ENCODE results near the gene AMACR. TPM values are rescaled to one million over a fixed set of nuclear protein-coding genes. Genes with fewer than 3 reads are reported as not detected.
A peak's percentile ranks its signal among the peaks of the same experiment; 100 is the strongest.
"Not testable (repeated sequence)": the region's sequence is repeated elsewhere in the genome, so short reads cannot be mapped to it uniquely, and the experiment has no call there.

Gene AMACR
- total and polyA plus RNA-seq, 7 experiments from 2014 or later: 2.7 to 12.0 (median 8.2) TPM

DNA sequence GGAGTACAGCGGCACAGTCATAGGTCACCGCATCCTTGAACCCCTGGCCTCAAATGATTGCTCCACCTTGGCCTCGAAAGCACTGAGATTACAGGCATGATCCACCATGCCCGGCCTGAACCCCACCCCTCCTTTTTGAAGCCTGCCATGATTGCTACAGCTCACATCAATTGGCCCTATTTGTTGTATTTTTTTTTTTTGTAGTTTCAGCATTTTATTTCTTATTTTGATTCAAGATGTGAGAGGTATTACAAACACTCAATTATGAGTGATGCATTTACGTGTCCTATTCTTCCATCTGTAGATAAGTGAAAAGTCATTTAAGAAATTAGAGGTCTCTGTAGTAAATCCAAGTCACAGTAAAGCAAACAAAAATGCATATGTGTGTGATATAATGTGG, 55.7 kb downstream of the AMACR start:
- H3K36me3 Mint-ChIP-seq; H3K27me3 ChIP-seq (ENCODE audit: control insufficient read depth in 2 of 2, insufficient read depth in 2 of 2, low read length in 2 of 2); H3K27ac ChIP-seq (ENCODE audit: low read depth, low read length); H3K27ac Mint-ChIP-seq; POLR2A ChIA-PET; DNase-seq; H3K9me3 ChIP-seq (ENCODE audit: control insufficient read depth in 2 of 3, low read length in 3 of 3); CTCF ChIA-PET; H3K4me1 ChIP-seq (ENCODE audit: control insufficient read depth in 2 of 2, insufficient read depth in 2 of 2, low read length in 2 of 2); ATAC-seq; H3K36me3 ChIP-seq (ENCODE audit: control insufficient read depth in 2 of 3, insufficient read depth in 3 of 3, low read length in 3 of 3); intact Hi-C loops (cut with micrococcal nuclease); H3K4me3 Mint-ChIP-seq; H3K4me1 Mint-ChIP-seq; H3K4me3 ChIP-seq (ENCODE audit: low read length): not testable (repeated sequence)
- Mint-ChIP-seq H3K9me3 (peaks cover 0 to 19% (median 5%) of the 10 kb centered on the region in 11 donors), H3K27me3 (peaks cover 0 to 11% (median 2%) of the 10 kb centered on the region in 5 donors)

DNA sequence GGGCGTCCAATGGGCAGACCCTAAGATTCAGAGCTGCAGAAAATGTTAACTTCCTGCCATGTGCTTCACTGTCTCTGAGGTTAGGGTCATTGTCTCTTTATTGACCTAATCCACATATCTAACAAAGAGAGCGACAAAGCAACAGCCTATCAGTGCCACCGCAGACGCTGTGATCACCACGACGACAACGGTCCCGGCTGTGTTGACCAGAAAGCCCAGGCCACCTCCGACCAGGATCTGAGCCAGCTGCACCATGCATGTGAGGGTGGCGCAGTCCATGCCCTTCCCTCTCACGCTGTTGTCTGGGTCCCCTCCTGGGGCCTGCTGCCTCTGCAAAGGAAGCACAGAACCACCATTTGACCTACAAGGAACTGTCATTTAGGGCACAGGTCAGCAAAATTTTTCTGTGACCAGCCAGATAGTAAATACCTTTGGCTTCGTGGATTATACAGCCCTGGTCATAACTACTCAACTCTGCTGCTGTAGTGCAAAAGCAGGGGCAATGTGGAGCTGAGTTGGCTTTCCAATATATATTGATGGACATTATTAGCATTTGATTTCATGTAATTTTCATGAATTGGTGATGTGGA, 63.2 kb downstream of the AMACR start:
- Mint-ChIP-seq H3K9me3 (peaks cover 0 to 4% (median 0%) of the 10 kb centered on the region in 11 donors), H3K36me3 (no peaks in the 10 kb centered on the region), H3K4me1 (peaks cover 0 to 3% (median 0%) of the 10 kb centered on the region in 7 donors), H3K27ac (no peak overlapping the region), H3K4me3 (no peak overlapping the region), H3K27me3 (peaks cover 24 to 49% (median 44%) of the 10 kb centered on the region in 5 donors)
- intact Hi-C loops (cut with micrococcal nuclease): no loop called here
- ChIA-PET POLR2A (no interaction called here), CTCF (no interaction called here)
- ATAC-seq (no peak), DNase-seq (no peak)
- Histone ChIP-seq H3K27me3 (ENCODE audit: control insufficient read depth in 2 of 2, insufficient read depth in 2 of 2, low read length in 2 of 2) (peaks cover 0 to 8% of the 10 kb centered on the region in 2 donors), H3K4me3 (ENCODE audit: low read length) (no peak overlapping the region), H3K4me1 (ENCODE audit: control insufficient read depth in 2 of 2, insufficient read depth in 2 of 2, low read length in 2 of 2) (no peaks in the 10 kb centered on the region), H3K27ac (ENCODE audit: low read depth, low read length) (no peak overlapping the region), H3K36me3 (ENCODE audit: control insufficient read depth in 2 of 3, insufficient read depth in 3 of 3, low read length in 3 of 3) (no peaks in the 10 kb centered on the region), H3K9me3 (ENCODE audit: control insufficient read depth in 2 of 3, low read length in 3 of 3) (no peaks in the 10 kb centered on the region)

DNA sequence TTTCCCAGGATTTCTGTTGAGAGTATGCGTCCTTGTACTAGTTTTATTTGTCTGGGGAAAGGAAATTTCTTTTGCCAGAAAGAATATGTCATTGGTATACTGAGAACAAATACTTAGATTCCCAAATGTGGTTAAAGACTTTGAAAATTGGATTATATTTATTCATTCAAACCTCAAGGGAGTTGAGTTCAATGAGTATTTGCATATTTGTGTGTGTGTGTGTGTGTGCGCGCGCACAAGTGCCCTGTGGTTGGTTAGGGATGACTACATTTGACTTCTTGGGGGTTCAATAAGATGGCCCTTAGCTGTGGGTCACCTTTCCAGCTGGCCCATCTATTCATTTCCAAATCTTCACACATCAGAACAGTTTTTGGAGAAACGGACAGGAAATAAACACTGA, 66.8 kb downstream of the AMACR start:
- CTCF ChIA-PET: no interaction called here
- intact Hi-C loops (cut with micrococcal nuclease): no loop called here
- H3K27me3 ChIP-seq (ENCODE audit: control insufficient read depth in 2 of 2, insufficient read depth in 2 of 2, low read length in 2 of 2): peaks cover 0 to 8% of the 10 kb centered on the region in 2 donors

DNA sequence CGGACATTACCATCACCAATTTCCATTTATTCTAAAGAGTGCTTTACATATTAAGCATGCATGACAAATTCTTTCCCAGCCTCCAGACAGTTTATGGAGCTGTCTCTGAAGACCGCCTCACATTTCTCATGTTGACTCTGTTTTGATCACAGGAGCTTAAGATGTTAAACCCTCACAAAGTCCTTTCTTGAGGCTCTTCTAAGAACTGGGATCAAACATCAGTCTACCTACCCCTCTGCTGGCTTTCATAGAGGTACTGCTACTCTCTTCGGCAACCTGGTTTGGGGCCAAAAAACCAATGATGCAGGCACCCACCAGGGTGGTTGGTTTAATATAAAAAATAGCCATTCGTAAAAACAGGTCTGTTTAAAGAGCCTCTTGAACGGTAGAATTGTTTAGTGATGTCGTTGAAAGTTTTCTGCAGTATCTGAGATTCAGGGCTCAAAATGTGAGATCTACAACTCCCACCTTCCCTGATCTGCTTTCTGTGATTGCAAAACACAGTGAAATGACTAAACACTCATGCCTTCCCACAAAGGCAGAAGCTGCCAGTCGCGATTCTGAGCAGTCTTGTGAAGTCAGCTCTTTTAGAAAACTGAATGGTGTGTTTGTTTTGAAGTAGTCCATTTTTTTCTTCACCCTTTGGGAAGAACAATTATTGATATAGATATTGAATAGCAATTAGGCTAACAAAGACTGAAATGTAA, 68.1 kb downstream of the AMACR start:
- Histone ChIP-seq H3K4me3 (ENCODE audit: low read length) (no peak overlapping the region), H3K9me3 (ENCODE audit: control insufficient read depth in 2 of 3, low read length in 3 of 3) (no peaks in the 10 kb centered on the region), H3K4me1 (ENCODE audit: control insufficient read depth in 2 of 2, insufficient read depth in 2 of 2, low read length in 2 of 2) (no peaks in the 10 kb centered on the region), H3K27me3 (ENCODE audit: control insufficient read depth in 2 of 2, insufficient read depth in 2 of 2, low read length in 2 of 2) (peaks cover 0 to 11% of the 10 kb centered on the region in 2 donors), H3K27ac (ENCODE audit: low read depth, low read length) (no peak overlapping the region), H3K36me3 (ENCODE audit: control insufficient read depth in 2 of 3, insufficient read depth in 3 of 3, low read length in 3 of 3) (no peaks in the 10 kb centered on the region)
- ChIA-PET POLR2A (no interaction called here), CTCF (interaction anchor here (0.6 to 1.4 kb wide), 6 partner anchors 10 to 516 kb away, joined by 3 to 4 read pairs (median 3); no protein-coding TSS in a partner anchor)
- DNase-seq (no peak), ATAC-seq (no peak)
- Mint-ChIP-seq H3K27ac (no peak overlapping the region), H3K4me1 (peaks cover 0 to 4% (median 0%) of the 10 kb centered on the region in 7 donors), H3K4me3 (no peak overlapping the region), H3K27me3 (peaks cover 67 to 77% (median 74%) of the 10 kb centered on the region in 5 donors), H3K9me3 (peaks cover 0 to 5% (median 0%) of the 10 kb centered on the region in 11 donors), H3K36me3 (no peaks in the 10 kb centered on the region)
- intact Hi-C loops (cut with micrococcal nuclease): loop anchor here (10.0 kb wide), 2 partner anchors 205 to 1225 kb away; partner anchors contain the start of gene NPR3 (in 1 of the 2)

More for the DNA sequence above, 66.8 kb downstream of the AMACR start:
- H3K9me3 Mint-ChIP-seq: peaks cover 0 to 5% (median 0%) of the 10 kb centered on the region in 11 donors
- no peak overlapping the region for H3K27ac Mint-ChIP-seq
- H3K36me3 ChIP-seq (ENCODE audit: control insufficient read depth in 2 of 3, insufficient read depth in 3 of 3, low read length in 3 of 3): no peaks in the 10 kb centered on the region
- peaks cover 53 to 74% (median 67%) of the 10 kb centered on the region in 5 donors for H3K27me3 Mint-ChIP-seq
- ATAC-seq (no peak), DNase-seq (no peak)
- H3K4me3 ChIP-seq (ENCODE audit: low read length): no peak overlapping the region
- H3K4me3 Mint-ChIP-seq: no peak overlapping the region
- no peaks in the 10 kb centered on the region for H3K9me3 ChIP-seq (ENCODE audit: control insufficient read depth in 2 of 3, low read length in 3 of 3)
- POLR2A ChIA-PET: interaction anchor here (0.5 kb wide), 1 partner anchor 9 kb away, joined by 4 read pairs; no protein-coding TSS in a partner anchor
- H3K27ac ChIP-seq (ENCODE audit: low read depth, low read length): no peak overlapping the region
- no peaks in the 10 kb centered on the region for H3K4me1 ChIP-seq (ENCODE audit: control insufficient read depth in 2 of 2, insufficient read depth in 2 of 2, low read length in 2 of 2)
- no peaks in the 10 kb centered on the region for H3K36me3 Mint-ChIP-seq
- peaks cover 0 to 3% (median 0%) of the 10 kb centered on the region in 7 donors for H3K4me1 Mint-ChIP-seq

DNA sequence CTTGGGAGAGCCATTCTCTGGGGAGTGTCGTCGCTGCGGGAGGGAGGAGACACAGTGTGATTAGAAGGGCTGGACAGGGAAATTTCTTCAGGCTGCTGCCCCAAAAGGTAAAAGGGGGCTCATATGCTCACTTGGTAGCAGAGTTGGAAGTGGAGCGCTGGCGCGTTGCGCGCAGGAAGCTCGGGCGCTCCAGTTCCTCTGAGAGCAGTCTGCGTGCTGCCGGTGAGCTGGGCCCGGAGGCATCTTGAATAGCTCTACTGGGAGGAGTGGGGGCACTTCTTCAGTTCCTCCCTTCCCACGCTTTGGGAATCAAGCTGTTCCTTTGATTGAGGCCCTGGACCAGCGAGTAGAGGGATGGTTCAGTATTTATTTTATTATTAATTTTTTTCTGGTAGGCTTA, 69.0 kb downstream of the AMACR start:
- Mint-ChIP-seq H3K27ac (peak overlapping the region in 1 of 9 donors; percentile 83), H3K36me3 (no peaks in the 10 kb centered on the region), H3K27me3 (peaks cover 69 to 83% (median 74%) of the 10 kb centered on the region in 5 donors), H3K4me1 (peaks cover 0 to 4% (median 0%) of the 10 kb centered on the region in 7 donors), H3K4me3 (no peak overlapping the region), H3K9me3 (peaks cover 0 to 5% (median 0%) of the 10 kb centered on the region in 11 donors)
- intact Hi-C loops (cut with micrococcal nuclease): loop anchor here (10.0 kb wide), 2 partner anchors 204 to 1224 kb away; partner anchors contain the start of gene NPR3 (in 1 of the 2)
- Histone ChIP-seq H3K27me3 (ENCODE audit: control insufficient read depth in 2 of 2, insufficient read depth in 2 of 2, low read length in 2 of 2) (peaks cover 0 to 11% of the 10 kb centered on the region in 2 donors), H3K4me1 (ENCODE audit: control insufficient read depth in 2 of 2, insufficient read depth in 2 of 2, low read length in 2 of 2) (no peaks in the 10 kb centered on the region), H3K27ac (ENCODE audit: low read depth, low read length) (no peak overlapping the region), H3K36me3 (ENCODE audit: control insufficient read depth in 2 of 3, insufficient read depth in 3 of 3, low read length in 3 of 3) (no peaks in the 10 kb centered on the region), H3K4me3 (ENCODE audit: low read length) (no peak overlapping the region), H3K9me3 (ENCODE audit: control insufficient read depth in 2 of 3, low read length in 3 of 3) (no peaks in the 10 kb centered on the region)
- POLR2A ChIA-PET: no interaction called here
- CTCF ChIA-PET: interaction anchor here (1.0 to 1.4 kb wide), 3 partner anchors 11 to 351 kb away, joined by 3 read pairs; no protein-coding TSS in a partner anchor
- ATAC-seq: no peak
- no peak for DNase-seq

DNA sequence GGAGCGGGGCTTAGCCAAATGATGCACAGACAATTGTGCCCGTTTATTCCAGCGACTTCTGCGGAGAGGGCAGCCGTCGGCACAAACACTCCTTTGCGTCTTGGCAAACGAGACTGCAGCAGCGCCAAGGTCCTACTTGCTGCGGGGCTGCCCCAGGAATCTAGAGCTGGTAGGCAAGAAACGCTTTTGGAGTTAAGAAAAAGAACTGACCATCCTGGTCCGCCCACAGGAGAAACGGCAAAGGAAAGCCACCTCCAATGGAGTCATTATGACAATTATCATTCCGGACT, 69.4 kb downstream of the AMACR start:
- ATAC-seq (no peak), DNase-seq (no peak)
- no peak overlapping the region for H3K27ac ChIP-seq (ENCODE audit: low read depth, low read length)
- Mint-ChIP-seq H3K36me3 (no peaks in the 10 kb centered on the region), H3K9me3 (peaks cover 0 to 5% (median 0%) of the 10 kb centered on the region in 11 donors), H3K4me3 (no peak overlapping the region), H3K27ac (peak overlapping the region in 1 of 9 donors; percentile 83), H3K27me3 (peaks cover 68 to 81% (median 72%) of the 10 kb centered on the region in 5 donors), H3K4me1 (peaks cover 0 to 4% (median 0%) of the 10 kb centered on the region in 7 donors)
- no peaks in the 10 kb centered on the region for H3K4me1 ChIP-seq (ENCODE audit: control insufficient read depth in 2 of 2, insufficient read depth in 2 of 2, low read length in 2 of 2)
- peaks cover 0 to 11% of the 10 kb centered on the region in 2 donors for H3K27me3 ChIP-seq (ENCODE audit: control insufficient read depth in 2 of 2, insufficient read depth in 2 of 2, low read length in 2 of 2)
- intact Hi-C loops (cut with micrococcal nuclease): loop anchor here (10.0 kb wide), 2 partner anchors 204 to 1224 kb away; partner anchors contain the start of gene NPR3 (in 1 of the 2)
- ChIA-PET POLR2A (no interaction called here), CTCF (interaction anchor here (1.1 kb wide), 1 partner anchor 19 kb away, joined by 3 read pairs; no protein-coding TSS in a partner anchor)
- no peak overlapping the region for H3K4me3 ChIP-seq (ENCODE audit: low read length)
- no peaks in the 10 kb centered on the region for H3K36me3 ChIP-seq (ENCODE audit: control insufficient read depth in 2 of 3, insufficient read depth in 3 of 3, low read length in 3 of 3)
- H3K9me3 ChIP-seq (ENCODE audit: control insufficient read depth in 2 of 3, low read length in 3 of 3): no peaks in the 10 kb centered on the region
